ENCODE measurements around the gene CTIF. TPM values are rescaled to one million over a fixed set of nuclear protein-coding genes. Genes with fewer than 3 reads are reported as not detected.
"Not testable (repeated sequence)": the region's sequence is repeated elsewhere in the genome, so short reads cannot be mapped to it uniquely, and the experiment has no call there.

Gene CTIF
- polyA plus RNA-seq, 1 of the 3 experiments (the other 2 are of a cell fraction) = 47.2 TPM

- TF ChIP-seq FOSL2 (IDR thresholded peaks at IDR 0.05; ENCODE audit: borderline replicate concordance, low read depth) (no peak), GABPA (IDR thresholded peaks at IDR 0.05; ENCODE audit: low read depth) (no peak)
These were observed 330.8 kb downstream of the CTIF start (continued) for GRCh38 chr18:48869591-48869990.

- H4K20me1 ChIP-seq (ENCODE audit: insufficient read depth); H3K9ac ChIP-seq; POLR2A ChIA-PET; H3K27me3 ChIP-seq (ENCODE audit: insufficient read depth); DNase-seq; H3K27ac ChIP-seq (ENCODE audit: low read depth in 2 of 2, low read length in 1 of 2); H3K4me2 ChIP-seq; H3K36me3 ChIP-seq (replicated peaks in 1 of 2; ENCODE audit: control insufficient read depth in 1 of 2, insufficient read depth in 2 of 2, low read length in 1 of 2); H3K79me2 ChIP-seq (ENCODE audit: insufficient read depth); H3K9me3 ChIP-seq; CTCF ChIA-PET; H3K4me3 ChIP-seq (ENCODE audit: low read depth in 2 of 2, low read length in 1 of 2); H2AFZ ChIP-seq (ENCODE audit: low read depth); H3K9me2 ChIP-seq: not testable (repeated sequence)
- H3K4me1 ChIP-seq (ENCODE audit: control insufficient read depth in 1 of 2, insufficient read depth in 2 of 2, low read depth in 1 of 2, low read length in 1 of 2) = peaks cover 11 to 13% of the 10 kb centered on the region in 2 experiments; a peak in 3 of 4 replicates
- WGBS (ENCODE audit: low lambda C conversion rate) = 87% methylated on average over 3 of the region's 13 CpGs
- H3F3A ChIP-seq (replicated peaks; ENCODE audit: insufficient read depth) = peaks cover 10% of the 10 kb centered on the region
These were observed 332.1 kb downstream of the CTIF start for GRCh38 chr18:48870926-48871325.

DNA sequence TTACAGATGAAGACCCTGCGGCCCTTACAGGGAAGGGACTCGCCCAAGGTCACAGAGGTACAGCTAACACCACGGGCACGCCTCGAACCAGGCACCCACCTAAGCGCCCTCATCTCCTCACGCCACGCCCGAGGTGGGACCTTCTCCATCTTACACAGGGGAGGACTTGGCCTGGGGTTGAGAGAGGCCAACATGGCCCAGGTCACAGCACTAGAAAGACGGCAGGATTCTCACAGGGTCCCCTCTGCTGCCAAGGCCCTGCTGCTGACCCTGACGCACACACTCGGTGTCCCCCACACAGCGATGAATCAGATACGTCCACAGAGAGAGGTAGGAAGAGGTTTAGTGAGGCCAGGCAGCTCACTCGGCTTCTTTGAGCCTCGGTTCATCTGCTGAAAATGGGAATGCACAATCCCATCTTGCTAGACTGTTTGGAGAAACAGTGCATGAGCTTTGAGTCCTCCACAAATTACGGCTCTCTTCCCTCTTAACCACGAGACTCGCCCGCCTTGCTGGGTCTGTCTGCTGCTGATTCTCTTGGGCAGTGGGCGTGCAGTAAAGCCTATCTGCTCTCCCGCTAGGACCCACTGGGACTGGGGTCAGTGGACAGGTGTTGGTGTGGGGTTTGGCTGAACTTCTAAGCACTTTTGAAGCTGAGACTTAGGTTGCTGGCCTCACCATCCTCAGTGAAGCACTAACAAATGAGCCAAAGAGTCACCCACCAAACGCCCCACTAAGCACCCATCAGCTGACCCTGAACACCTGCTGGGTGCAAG is 332.7 kb downstream of the CTIF start:
- no peak overlapping the region for H3K4me3 ChIP-seq (ENCODE audit: low read depth in 2 of 2, low read length in 1 of 2)
- H3K27ac ChIP-seq (ENCODE audit: low read depth in 2 of 2, low read length in 1 of 2) = no peak overlapping the region
- H3K36me3 ChIP-seq (replicated peaks in 1 of 2; ENCODE audit: control insufficient read depth in 1 of 2, insufficient read depth in 2 of 2, low read length in 1 of 2) = no peaks in the 10 kb centered on the region
- CTCF ChIA-PET = no interaction called here
- no peak for DNase-seq
- H3K4me2 ChIP-seq = no peak overlapping the region
- no peaks in the 10 kb centered on the region for H3K9me2 ChIP-seq
- 95% methylated on average over 19 of the region's 23 CpGs for WGBS (ENCODE audit: low lambda C conversion rate)
- no peaks in the 10 kb centered on the region for H4K20me1 ChIP-seq (ENCODE audit: insufficient read depth)
- POLR2A ChIA-PET = no interaction called here
- no peak overlapping the region for H2AFZ ChIP-seq (ENCODE audit: low read depth)
- H3K27me3 ChIP-seq (ENCODE audit: insufficient read depth) = no peaks in the 10 kb centered on the region
- peaks cover 9 to 13% of the 10 kb centered on the region in 2 experiments; a peak in 3 of 4 replicates for H3K4me1 ChIP-seq (ENCODE audit: control insufficient read depth in 1 of 2, insufficient read depth in 2 of 2, low read depth in 1 of 2, low read length in 1 of 2)
- peaks cover 10% of the 10 kb centered on the region for H3F3A ChIP-seq (replicated peaks; ENCODE audit: insufficient read depth)
- no peaks in the 10 kb centered on the region for H3K79me2 ChIP-seq (ENCODE audit: insufficient read depth)
- no peaks in the 10 kb centered on the region for H3K9me3 ChIP-seq
- no peak overlapping the region for H3K9ac ChIP-seq
- TF ChIP-seq SIN3A (IDR thresholded peaks at IDR 0.05; ENCODE audit: borderline replicate concordance, low read depth, low read length) (no peak), TCF12 (IDR thresholded peaks at IDR 0.05) (no peak), USF2 (IDR thresholded peaks at IDR 0.05; ENCODE audit: borderline replicate concordance, low read depth, low read length) (no peak), EZH2phosphoT487 (IDR thresholded peaks at IDR 0.05; ENCODE audit: borderline replicate concordance, low read depth) (no peak), MAX (IDR thresholded peaks at IDR 0.05; ENCODE audit: low read depth) (no peak), ZBTB33 (IDR thresholded peaks at IDR 0.05; ENCODE audit: borderline replicate concordance, low read depth) (no peak), NRF1 (IDR thresholded peaks at IDR 0.05; ENCODE audit: low read depth, low read length) (no peak), POLR2AphosphoS5 (IDR thresholded peaks at IDR 0.05; ENCODE audit: low read depth, low read length) (no peak), NFIC (IDR thresholded peaks at IDR 0.05; ENCODE audit: borderline replicate concordance) (no peak), IRF3 (IDR thresholded peaks at IDR 0.05; ENCODE audit: low read depth, low read length) (no peak), RAD21 (IDR thresholded peaks at IDR 0.05; ENCODE audit: low read length) (no peak), FOSL2 (IDR thresholded peaks at IDR 0.05; ENCODE audit: borderline replicate concordance, low read depth) (no peak), RCOR1 (IDR thresholded peaks at IDR 0.05; ENCODE audit: low read length) (no peak)
- TF ChIP-seq, protein P1, sequence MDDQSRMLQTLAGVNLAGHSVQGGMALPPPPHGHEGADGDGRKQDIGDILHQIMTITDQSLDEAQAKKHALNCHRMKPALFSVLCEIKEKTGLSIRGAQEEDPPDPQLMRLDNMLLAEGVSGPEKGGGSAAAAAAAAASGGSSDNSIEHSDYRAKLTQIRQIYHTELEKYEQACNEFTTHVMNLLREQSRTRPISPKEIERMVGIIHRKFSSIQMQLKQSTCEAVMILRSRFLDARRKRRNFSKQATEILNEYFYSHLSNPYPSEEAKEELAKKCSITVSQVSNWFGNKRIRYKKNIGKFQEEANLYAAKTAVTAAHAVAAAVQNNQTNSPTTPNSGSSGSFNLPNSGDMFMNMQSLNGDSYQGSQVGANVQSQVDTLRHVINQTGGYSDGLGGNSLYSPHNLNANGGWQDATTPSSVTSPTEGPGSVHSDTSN (IDR thresholded peaks at IDR 0.05) = no peak
- TF ChIP-seq, protein P2, sequence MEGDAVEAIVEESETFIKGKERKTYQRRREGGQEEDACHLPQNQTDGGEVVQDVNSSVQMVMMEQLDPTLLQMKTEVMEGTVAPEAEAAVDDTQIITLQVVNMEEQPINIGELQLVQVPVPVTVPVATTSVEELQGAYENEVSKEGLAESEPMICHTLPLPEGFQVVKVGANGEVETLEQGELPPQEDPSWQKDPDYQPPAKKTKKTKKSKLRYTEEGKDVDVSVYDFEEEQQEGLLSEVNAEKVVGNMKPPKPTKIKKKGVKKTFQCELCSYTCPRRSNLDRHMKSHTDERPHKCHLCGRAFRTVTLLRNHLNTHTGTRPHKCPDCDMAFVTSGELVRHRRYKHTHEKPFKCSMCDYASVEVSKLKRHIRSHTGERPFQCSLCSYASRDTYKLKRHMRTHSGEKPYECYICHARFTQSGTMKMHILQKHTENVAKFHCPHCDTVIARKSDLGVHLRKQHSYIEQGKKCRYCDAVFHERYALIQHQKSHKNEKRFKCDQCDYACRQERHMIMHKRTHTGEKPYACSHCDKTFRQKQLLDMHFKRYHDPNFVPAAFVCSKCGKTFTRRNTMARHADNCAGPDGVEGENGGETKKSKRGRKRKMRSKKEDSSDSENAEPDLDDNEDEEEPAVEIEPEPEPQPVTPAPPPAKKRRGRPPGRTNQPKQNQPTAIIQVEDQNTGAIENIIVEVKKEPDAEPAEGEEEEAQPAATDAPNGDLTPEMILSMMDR (IDR thresholded peaks at IDR 0.05) = no peak

Measured in SK-N-SH (cell line).